Endothelial cell of umbilical vein (primary cell): ENCODE results near the gene COL5A1. TPM values are rescaled to one million over a fixed set of nuclear protein-coding genes. Genes with fewer than 3 reads are reported as not detected.

ENCODE experiments used
- BruUV-seq: library from RNA; stranded (reverse); fragments of 400-500 nt; replicated peaks from 2 replicates; lab custom pipeline; 2021; lab: Mats Ljungman, UMichigan
- CTCF ChIA-PET: fragments of 300-600, 350-600 bp; sonication (Branson Sonifier 250); formaldehyde crosslinking; loops from one replicate; lab custom pipeline; 2021; ENCODE audit warnings: antibody characterized with exemption, inconsistent platforms; lab: Charles Lee
- POLR2A ChIA-PET: fragments of 300-600, 350-600 bp; sonication (Branson Sonifier 250); formaldehyde crosslinking; loops from one replicate; lab custom pipeline; 2021; ENCODE audit warnings: antibody characterized with exemption, inconsistent platforms; lab: Charles Lee
- DNase-seq: peaks from one replicate; pipeline ENCODE4 v3.0.0-alpha.2; 2011; ENCODE audit warnings: low read depth, low spot score
- FAIRE-seq: peaks from 2 replicates; lab custom pipeline; 2011; peaks lifted over from hg19 to GRCh38; lab: Jason Lieb, UNC
- H2AFZ ChIP-seq: 2 replicates; pipeline ENCODE4 v1.6.0; 2012; ENCODE audit warnings: low read depth, low read length, control low read depth, inconsistent platforms
- H3K27ac ChIP-seq: 2 replicates; pipeline ENCODE4 v1.5.1; 2011; ENCODE audit warnings: low read depth, mild to moderate bottlenecking, control low read depth, low read length, moderate library complexity; ENCODE audit not compliant: insufficient read depth
- H3K27me3 ChIP-seq, 2 experiments: 2 replicates each; pipeline versions ENCODE4 v1.6.0 to v1.6.1; 2011; ENCODE audit warnings: low read length in 2 of 2, mixed read lengths in 1 of 2; ENCODE audit not compliant: control insufficient read depth in 2 of 2, insufficient read depth in 2 of 2
- H3K36me3 ChIP-seq, 2 experiments: 2 replicates in 1 of 2; 3 replicates in 1 of 2; pipeline ENCODE4 v1.5.1; 2011; ENCODE audit warnings: low read length in 2 of 2, mild to moderate bottlenecking in 1 of 2, moderate library complexity in 1 of 2; ENCODE audit not compliant: control insufficient read depth in 2 of 2, insufficient read depth in 2 of 2; ENCODE audit errors: extremely low read depth in 1 of 2
- H3K4me1 ChIP-seq: 3 replicates; pipeline ENCODE4 v1.5.1; 2011; ENCODE audit warnings: mild to moderate bottlenecking, low read length; ENCODE audit not compliant: control insufficient read depth, insufficient read depth; ENCODE audit errors: extremely low read depth
- H3K4me2 ChIP-seq: 2 replicates; pipeline ENCODE4 v1.6.1; 2011; ENCODE audit warnings: low read length, control low read depth, mixed read lengths; ENCODE audit not compliant: insufficient read depth
- H3K4me3 ChIP-seq, 3 experiments: fragments of 200-600 bp in 1 of 3; sonication (generic), shearing (Covaris generic) in 1 of 3; replicated peaks in 1 of 3; 2 replicates each; pipeline ENCODE4 v1.5.1; 2011 to 2016; ENCODE audit warnings: control low read depth in 3 of 3, low read length in 3 of 3, mild to moderate bottlenecking in 2 of 3, inconsistent platforms in 1 of 3, low read depth in 1 of 3, moderate library complexity in 1 of 3; ENCODE audit not compliant: insufficient read depth in 1 of 3
- H3K79me2 ChIP-seq: 2 replicates; pipeline ENCODE4 v1.6.0; 2012; ENCODE audit warnings: low read length, inconsistent platforms; ENCODE audit not compliant: control insufficient read depth, insufficient read depth
- H3K9ac ChIP-seq: replicated peaks from 2 replicates; pipeline ENCODE3; 2011; ENCODE audit warnings: low read length, control low read depth; ENCODE audit not compliant: insufficient read depth; ENCODE audit errors: extremely low read depth
- H3K9me1 ChIP-seq: replicated peaks from 3 replicates; pipeline ENCODE4 v1.6.0; 2011; ENCODE audit warnings: mild to moderate bottlenecking, low read length; ENCODE audit not compliant: control insufficient read depth, insufficient read depth; ENCODE audit errors: extremely low read depth
- H3K9me3 ChIP-seq: replicated peaks from 2 replicates; pipeline ENCODE4 v1.5.1; 2012; ENCODE audit warnings: low read length, inconsistent platforms; ENCODE audit not compliant: control insufficient read depth, insufficient read depth
- H4K20me1 ChIP-seq: replicated peaks from 2 replicates; pipeline ENCODE3; 2011; ENCODE audit warnings: mild to moderate bottlenecking, low read length; ENCODE audit not compliant: control insufficient read depth, insufficient read depth; ENCODE audit errors: extremely low read depth
- CTCF ChIP-seq, 2 donors: IDR thresholded peaks; 1 replicate in 1 of 2; 2 replicates in 1 of 2; pipeline ENCODE4 v1.5.1; 2011; ENCODE audit warnings: low read length in 2 of 2, mild to moderate bottlenecking in 2 of 2, moderate library complexity in 2 of 2, control low read depth in 1 of 2, inconsistent platforms in 1 of 2, low read depth in 1 of 2; ENCODE audit not compliant: insufficient read depth in 1 of 2; ENCODE audit errors: extremely low read depth in 1 of 2
- EZH2 ChIP-seq: IDR thresholded peaks from 2 replicates; pipeline ENCODE4 v1.6.1; 2012; ENCODE audit warnings: borderline replicate concordance, low read depth, mild to moderate bottlenecking, moderate library complexity, low read length, inconsistent platforms; ENCODE audit not compliant: severe bottlenecking
- FOS ChIP-seq: IDR thresholded peaks from 2 replicates; pipeline ENCODE4 v1.6.1; 2011; ENCODE audit warnings: mild to moderate bottlenecking, low read length, moderate library complexity, borderline replicate concordance; ENCODE audit not compliant: insufficient read depth
- GATA2 ChIP-seq: IDR thresholded peaks from 2 replicates; pipeline ENCODE4 v1.7.0; 2011; ENCODE audit warnings: low read depth, mild to moderate bottlenecking, moderate library complexity, mixed read lengths, low read length; ENCODE audit not compliant: insufficient read length, insufficient read depth
- JUN ChIP-seq: IDR thresholded peaks from 2 replicates; pipeline ENCODE4 v1.6.1; 2011; ENCODE audit warnings: borderline replicate concordance, low read depth; ENCODE audit not compliant: insufficient read length, insufficient read depth
- MAX ChIP-seq: IDR thresholded peaks from 2 replicates; pipeline ENCODE4 v1.6.1; 2011; ENCODE audit not compliant: insufficient read depth, insufficient read length
- MYC ChIP-seq: IDR thresholded peaks from one replicate; pipeline ENCODE4 v1.6.1; 2011; ENCODE audit warnings: mild to moderate bottlenecking, low read depth, low read length
- POLR2A ChIP-seq: IDR thresholded peaks from 2 replicates; pipeline ENCODE4 v1.6.1; 2012; ENCODE audit warnings: low read depth, mild to moderate bottlenecking, control low read depth, low read length
- POLR2AphosphoS5 ChIP-seq: IDR thresholded peaks from 2 replicates; pipeline ENCODE4 v1.6.1; 2012; ENCODE audit warnings: low read depth, mild to moderate bottlenecking, control low read depth, low read length, moderate library complexity; ENCODE audit not compliant: insufficient read depth
- dilution Hi-C: fragments of 300-500 bp; cut with MboI; formaldehyde crosslinking; loops from one replicate; pipeline ENCODE4 v1.15.0; 2019; ENCODE audit warnings: low sequenced_read_pairs; ENCODE audit not compliant: extremely low pct_ligation_motif_present
- intact Hi-C: fragments of 100-400 bp; cut with micrococcal nuclease; formaldehyde crosslinking; loops from one replicate; pipeline ENCODE4 v1.10.0; 2022
- polyA plus RNA-seq, 4 experiments: library from polyadenylated mRNA; depleted of rRNA in 3 of 4; stranded (reverse) in 3 of 4; unstranded in 1 of 4; fragments of >200 nt; gene quantifications; 2 replicates each; pipeline versions ENCODE4 v1.2.1 to v1.2.3, GENCODE V29; 2011 to 2012; ENCODE audit warnings: missing spikeins in 1 of 4
- total RNA-seq: library from RNA; stranded (reverse); gene quantifications from 2 replicates; pipeline ENCODE4 v1.2.3, GENCODE V29; 2021

Gene COL5A1
- total and polyA plus RNA-seq, 2 donors (not counting 3 experiments of a cell fraction or from before 2014, with no cell fraction given): 97.4 to 175 TPM

GRCh38 chr9:134765785-134766184, 124.2 kb downstream of the COL5A1 start:
- CTCF ChIA-PET: no interaction called here
- DNase-seq (no peak), FAIRE-seq (no peak)
- Histone ChIP-seq H3K27me3 (no peaks in the 10 kb centered on the region), H4K20me1 (no peaks in the 10 kb centered on the region), H3K4me1 (peaks cover 4% of the 10 kb centered on the region), H2AFZ (no peak overlapping the region), H3K9me1 (no peaks in the 10 kb centered on the region), H3K4me3 (no peak overlapping the region), H3K9me3 (no peaks in the 10 kb centered on the region), H3K4me2 (no peak overlapping the region), H3K9ac (no peak overlapping the region), H3K36me3 (peaks cover 6 to 37% of the 10 kb centered on the region in 2 experiments), H3K27ac (no peak overlapping the region), H3K79me2 (no peaks in the 10 kb centered on the region)
- intact Hi-C loops: no loop called here
- no TSS peak for BruUV-seq
- POLR2A ChIA-PET: no interaction called here
- dilution Hi-C loops: no loop called here
- TF ChIP-seq MYC (no peak), POLR2A (no peak), FOS (no peak), POLR2AphosphoS5 (no peak), CTCF (IDR thresholded peaks at IDR 0.05; ENCODE audit: extremely low read depth in 1 of 2, insufficient read depth in 1 of 2, low read depth in 1 of 2, low read length in 2 of 2) (no peak), GATA2 (no peak), EZH2 (no peak), JUN (no peak), MAX (no peak)
